CD14-positive monocyte (primary cell): ENCODE results near the gene CHMP1A. TPM values are rescaled to one million over a fixed set of nuclear protein-coding genes. Genes with fewer than 3 reads are reported as not detected.

Source experiments
- DNase-seq, 3 donors: peaks; one replicate each; pipeline ENCODE4 v3.0.0-alpha.2; 2011 to 2022
- H2AFZ ChIP-seq: 2 replicates; pipeline ENCODE4 v1.6.0; 2012; ENCODE audit warnings: mild to moderate bottlenecking, low read depth, low read length, inconsistent platforms; ENCODE audit not compliant: insufficient read depth, poor library complexity, severe bottlenecking
- H3K27ac ChIP-seq, 2 donors: 1 replicate in 1 of 2; 2 replicates in 1 of 2; pipeline ENCODE4 v1.5.1; 2012 to 2013; ENCODE audit warnings: low read length in 2 of 2, control low read depth in 1 of 2, inconsistent platforms in 1 of 2, low read depth in 1 of 2, mild to moderate bottlenecking in 1 of 2
- H3K27me3 ChIP-seq, 2 donors: one replicate each; pipeline versions ENCODE4 v1.6.0 to v1.6.1; 2011 to 2013; ENCODE audit warnings: low read length in 2 of 2; ENCODE audit not compliant: control insufficient read depth in 2 of 2, insufficient read depth in 2 of 2
- H3K36me3 ChIP-seq, 2 donors: replicated peaks in 1 of 2; 1 replicate in 1 of 2; 2 replicates in 1 of 2; pipeline versions ENCODE4 v1.5.1 to v1.6.1; 2012 to 2013; ENCODE audit warnings: low read length in 2 of 2, control low read depth in 1 of 2, inconsistent platforms in 1 of 2, mild to moderate bottlenecking in 1 of 2; ENCODE audit not compliant: insufficient read depth in 2 of 2, control insufficient read depth in 1 of 2
- H3K4me1 ChIP-seq, 2 donors: 1 replicate in 1 of 2; 2 replicates in 1 of 2; pipeline versions ENCODE4 v1.5.1 to v1.6.1; 2012 to 2013; ENCODE audit warnings: low read length in 2 of 2, control low read depth in 1 of 2, inconsistent platforms in 1 of 2, mild to moderate bottlenecking in 1 of 2, moderate library complexity in 1 of 2; ENCODE audit not compliant: insufficient read depth in 2 of 2, control insufficient read depth in 1 of 2
- H3K4me2 ChIP-seq: replicated peaks from 2 replicates; pipeline ENCODE3; 2012; ENCODE audit warnings: low read length, moderate library complexity, mild to moderate bottlenecking; ENCODE audit not compliant: poor library complexity, severe bottlenecking; ENCODE audit errors: extremely low read depth
- H3K4me3 ChIP-seq, 3 experiments: fragments of 200-600 bp in 1 of 3; sonication (generic) in 1 of 3; replicated peaks in 1 of 3; 1 replicate in 2 of 3; 2 replicates in 1 of 3; pipeline ENCODE4 v1.5.1; 2011 to 2013; ENCODE audit warnings: low read length in 3 of 3, mild to moderate bottlenecking in 3 of 3, control low read depth in 2 of 3, low read depth in 2 of 3, inconsistent platforms in 1 of 3, moderate library complexity in 1 of 3
- H3K79me2 ChIP-seq: 2 replicates; pipeline ENCODE4 v1.6.0; 2012; ENCODE audit warnings: mild to moderate bottlenecking, control low read depth, inconsistent platforms, low read length, moderate library complexity; ENCODE audit not compliant: insufficient read depth
- H3K9ac ChIP-seq: 2 replicates; pipeline ENCODE4 v1.6.0; 2017; ENCODE audit warnings: low read length, mild to moderate bottlenecking; ENCODE audit not compliant: insufficient read depth, poor library complexity, severe bottlenecking
- H3K9me3 ChIP-seq, 2 donors: replicated peaks in 1 of 2; 1 replicate in 1 of 2; 2 replicates in 1 of 2; pipeline versions ENCODE4 v1.5.1 to v1.6.1; 2012 to 2013; ENCODE audit warnings: low read length in 2 of 2, control low read depth in 1 of 2; ENCODE audit not compliant: control insufficient read depth in 1 of 2, insufficient read depth in 1 of 2
- H4K20me1 ChIP-seq: 2 replicates; pipeline ENCODE4 v1.6.0; 2012; ENCODE audit warnings: mild to moderate bottlenecking, low read length, control low read depth, moderate library complexity; ENCODE audit not compliant: insufficient read depth
- H3K27ac Mint-ChIP-seq, 7 donors: one replicate each; pipeline ENCODE4 v1.8.0; 2020; ENCODE audit warnings: mild to moderate bottlenecking in 7 of 7, mixed read lengths in 7 of 7, moderate library complexity in 6 of 7, inconsistent platforms in 2 of 7
- H3K27me3 Mint-ChIP-seq, 3 donors: one replicate each; pipeline ENCODE4 v1.8.0; 2021 to 2022; ENCODE audit warnings: low read depth in 3 of 3, mild to moderate bottlenecking in 3 of 3, mixed read lengths in 3 of 3, moderate library complexity in 3 of 3, inconsistent platforms in 1 of 3
- H3K36me3 Mint-ChIP-seq, 2 donors: one replicate each; pipeline ENCODE4 v1.8.0; 2020; ENCODE audit warnings: mixed read lengths in 2 of 2, inconsistent platforms in 1 of 2, mild to moderate bottlenecking in 1 of 2
- H3K4me1 Mint-ChIP-seq: one replicate; pipeline ENCODE4 v1.8.0; 2020; ENCODE audit warnings: mild to moderate bottlenecking, mixed read lengths
- H3K4me3 Mint-ChIP-seq, 2 donors: one replicate each; pipeline ENCODE4 v1.8.0; 2020; ENCODE audit warnings: mild to moderate bottlenecking in 2 of 2, mixed read lengths in 2 of 2, moderate library complexity in 1 of 2
- H3K9me3 Mint-ChIP-seq, 7 donors: one replicate each; pipeline ENCODE4 v1.8.0; 2020 to 2022; ENCODE audit warnings: mixed read lengths in 7 of 7, mild to moderate bottlenecking in 6 of 7, moderate library complexity in 6 of 7, inconsistent platforms in 2 of 7
- WGBS: methylation state at CpG from one replicate; pipeline ENCODE4 v1.1.5; 2013; ENCODE audit warnings: missing lambda C conversion rate; ENCODE audit not compliant: insufficient coverage; 5-methylcytosine and 5-hydroxymethylcytosine counted together
- intact Hi-C, 2 donors: fragments of 100-400 bp; cut with micrococcal nuclease; formaldehyde crosslinking; loops; one replicate each; pipeline versions ENCODE4 v1.15.0 to v1.15.1; 2023
- polyA plus RNA-seq, 3 donors: library from polyadenylated mRNA; depleted of rRNA in 1 of 3; unstranded in 2 of 3; stranded (reverse) in 1 of 3; fragments of 300-500 nt in 2 of 3; fragments of >200 nt in 1 of 3; fragmentation: Illumina TruSeq in 2 of 3; gene quantifications; 1 replicate in 2 of 3; 2 replicates in 1 of 3; pipeline ENCODE4 v1.2.3, GENCODE V29; 2012 to 2021
- TF ChIP-seq, protein P1 (sequence below): fragments of 200-600 bp; IDR thresholded peaks from one replicate; pipeline ENCODE4 v1.8.0; 2022; ENCODE audit warnings: antibody characterized with exemption, mild to moderate bottlenecking

CHMP1A gene
- polyA plus RNA-seq, 3 donors = 57.3 to 85.7 (median 76.6) TPM

DNA sequence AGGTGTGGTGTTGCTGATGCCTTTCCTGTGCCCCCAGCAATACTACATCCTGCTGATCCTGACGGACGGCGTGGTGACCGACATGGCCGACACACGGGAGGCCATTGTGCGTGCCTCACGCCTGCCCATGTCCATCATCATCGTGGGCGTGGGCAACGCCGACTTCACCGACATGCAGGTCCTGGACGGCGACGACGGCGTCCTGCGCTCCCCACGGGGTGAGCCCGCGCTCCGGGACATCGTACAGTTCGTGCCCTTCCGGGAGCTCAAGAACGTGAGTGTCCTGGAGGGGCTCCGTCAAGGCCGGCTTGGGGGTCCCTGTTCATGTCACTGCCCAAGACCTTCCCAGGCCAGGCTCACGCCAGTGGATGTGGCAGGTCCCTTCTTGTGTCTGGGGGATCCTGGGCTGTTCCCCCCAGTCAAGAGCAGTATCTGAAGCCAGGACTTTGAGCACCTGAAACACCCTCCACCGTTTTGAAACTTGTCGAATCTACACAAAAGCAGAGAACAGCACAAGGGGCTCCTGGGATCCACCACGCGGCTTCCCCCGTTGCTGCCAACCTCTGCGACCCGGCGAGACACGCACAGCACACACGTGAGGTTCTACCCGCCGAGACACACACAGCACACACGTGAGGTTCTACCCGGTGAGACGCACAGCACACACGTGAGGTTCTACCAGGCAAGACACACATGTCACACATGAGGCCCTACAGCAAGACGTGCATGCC is 62.0 kb downstream of the CHMP1A start:
- H3K79me2 ChIP-seq = no peaks in the 10 kb centered on the region
- H3K27me3 Mint-ChIP-seq = peaks cover 0 to 1% (median 1%) of the 10 kb centered on the region in 3 donors
- H3K27ac ChIP-seq = no peak overlapping the region
- H3K27ac Mint-ChIP-seq = no peak overlapping the region
- intact Hi-C loops = no loop called here
- no peak for DNase-seq
- H3K4me3 ChIP-seq = no peak overlapping the region
- H3K9me3 ChIP-seq = no peaks in the 10 kb centered on the region
- no peaks in the 10 kb centered on the region for H3K36me3 Mint-ChIP-seq
- H2AFZ ChIP-seq = no peak overlapping the region
- no peaks in the 10 kb centered on the region for H3K4me1 ChIP-seq
- H3K36me3 ChIP-seq = no peaks in the 10 kb centered on the region
- TF ChIP-seq, protein P1, sequence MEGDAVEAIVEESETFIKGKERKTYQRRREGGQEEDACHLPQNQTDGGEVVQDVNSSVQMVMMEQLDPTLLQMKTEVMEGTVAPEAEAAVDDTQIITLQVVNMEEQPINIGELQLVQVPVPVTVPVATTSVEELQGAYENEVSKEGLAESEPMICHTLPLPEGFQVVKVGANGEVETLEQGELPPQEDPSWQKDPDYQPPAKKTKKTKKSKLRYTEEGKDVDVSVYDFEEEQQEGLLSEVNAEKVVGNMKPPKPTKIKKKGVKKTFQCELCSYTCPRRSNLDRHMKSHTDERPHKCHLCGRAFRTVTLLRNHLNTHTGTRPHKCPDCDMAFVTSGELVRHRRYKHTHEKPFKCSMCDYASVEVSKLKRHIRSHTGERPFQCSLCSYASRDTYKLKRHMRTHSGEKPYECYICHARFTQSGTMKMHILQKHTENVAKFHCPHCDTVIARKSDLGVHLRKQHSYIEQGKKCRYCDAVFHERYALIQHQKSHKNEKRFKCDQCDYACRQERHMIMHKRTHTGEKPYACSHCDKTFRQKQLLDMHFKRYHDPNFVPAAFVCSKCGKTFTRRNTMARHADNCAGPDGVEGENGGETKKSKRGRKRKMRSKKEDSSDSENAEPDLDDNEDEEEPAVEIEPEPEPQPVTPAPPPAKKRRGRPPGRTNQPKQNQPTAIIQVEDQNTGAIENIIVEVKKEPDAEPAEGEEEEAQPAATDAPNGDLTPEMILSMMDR = no peak
- no peaks in the 10 kb centered on the region for H3K27me3 ChIP-seq
- no peak overlapping the region for H3K4me3 Mint-ChIP-seq
- 96% methylated on average over 47 of the region's 47 CpGs for WGBS
- H4K20me1 ChIP-seq = no peaks in the 10 kb centered on the region
- no peak overlapping the region for H3K4me2 ChIP-seq
- peaks cover 0 to 3% (median 0%) of the 10 kb centered on the region in 7 donors for H3K9me3 Mint-ChIP-seq
- H3K4me1 Mint-ChIP-seq = no peaks in the 10 kb centered on the region
- H3K9ac ChIP-seq = no peak overlapping the region

Other genes starting within 250 kb of the CHMP1A start
- gene ANKRD11, start 167.1 kb downstream of the CHMP1A start, polyA plus RNA-seq = 10 to 100 TPM in 1 of 3 donors, 1 to 10 TPM in 2; 3.2 to 62.4 (median 5.4) TPM
- gene SPG7, start 149.3 kb downstream of the CHMP1A start, polyA plus RNA-seq = 100 to 1,000 TPM in 1 of 3 donors, 10 to 100 TPM in 2; 30.3 to 120 (median 34.4) TPM
- 1,000 to 10,000 TPM; 1,251 to 2,437 (median 1,329) TPM for gene RPL13, start 97.0 kb downstream of the CHMP1A start, polyA plus RNA-seq
- not detected for gene CPNE7, start 82.0 kb downstream of the CHMP1A start, polyA plus RNA-seq
- not detected for gene DPEP1, start 44.1 kb downstream of the CHMP1A start, polyA plus RNA-seq
- gene SPATA33, start 128 bp upstream of the CHMP1A start, polyA plus RNA-seq = 1 to 10 TPM; 1.4 to 3.5 (median 1.8) TPM
- 100 to 1,000 TPM in 1 of 3 donors, 10 to 100 TPM in 2; 16.5 to 107 (median 18.3) TPM for gene CDK10, start 29.0 kb upstream of the CHMP1A start, polyA plus RNA-seq
- gene SPATA2L, start 44.0 kb upstream of the CHMP1A start, polyA plus RNA-seq = 10 to 100 TPM in 2 of 3 donors, 1 to 10 TPM in 1; 10.0 to 17.6 (median 15.1) TPM
- 10 to 100 TPM in 1 of 3 donors, 1 to 10 TPM in 2; 1.2 to 29.7 (median 1.6) TPM for gene VPS9D1, start 63.2 kb upstream of the CHMP1A start, polyA plus RNA-seq
- 10 to 100 TPM in 1 of 3 donors, 1 to 10 TPM in 2; 2.2 to 54.5 (median 3.2) TPM for gene ZNF276, start 63.8 kb upstream of the CHMP1A start, polyA plus RNA-seq
- gene FANCA, start 158.9 kb upstream of the CHMP1A start, polyA plus RNA-seq = 10 to 100 TPM; 12.6 to 34.6 (median 17.2) TPM
- 1 to 10 TPM in 1 of 3 donors, under 1 TPM in 1, not detected in 1; 0.09 to 1.2 TPM for gene SPIRE2, start 170.8 kb upstream of the CHMP1A start, polyA plus RNA-seq
- 100 to 1,000 TPM in 2 of 3 donors, 10 to 100 TPM in 1; 98.0 to 231 (median 114) TPM for gene TCF25, start 215.9 kb upstream of the CHMP1A start, polyA plus RNA-seq